NCI-H82 treated with DMSO at 0.1 percent for 48 hours (cell line): ENCODE data around the gene CMIP.
A peak's percentile ranks its signal among the peaks of the same experiment; 100 is the strongest.

Experiments used
- DNase-seq: peaks from one replicate; lab custom pipeline; 2025; ENCODE audit not compliant: unreplicated experiment; lab: John Stamatoyannopoulos, UW

The CMIP gene

GRCh38 chr16:81634380-81635062, 189.9 kb downstream of the CMIP start:
- no peak for DNase-seq

DNA sequence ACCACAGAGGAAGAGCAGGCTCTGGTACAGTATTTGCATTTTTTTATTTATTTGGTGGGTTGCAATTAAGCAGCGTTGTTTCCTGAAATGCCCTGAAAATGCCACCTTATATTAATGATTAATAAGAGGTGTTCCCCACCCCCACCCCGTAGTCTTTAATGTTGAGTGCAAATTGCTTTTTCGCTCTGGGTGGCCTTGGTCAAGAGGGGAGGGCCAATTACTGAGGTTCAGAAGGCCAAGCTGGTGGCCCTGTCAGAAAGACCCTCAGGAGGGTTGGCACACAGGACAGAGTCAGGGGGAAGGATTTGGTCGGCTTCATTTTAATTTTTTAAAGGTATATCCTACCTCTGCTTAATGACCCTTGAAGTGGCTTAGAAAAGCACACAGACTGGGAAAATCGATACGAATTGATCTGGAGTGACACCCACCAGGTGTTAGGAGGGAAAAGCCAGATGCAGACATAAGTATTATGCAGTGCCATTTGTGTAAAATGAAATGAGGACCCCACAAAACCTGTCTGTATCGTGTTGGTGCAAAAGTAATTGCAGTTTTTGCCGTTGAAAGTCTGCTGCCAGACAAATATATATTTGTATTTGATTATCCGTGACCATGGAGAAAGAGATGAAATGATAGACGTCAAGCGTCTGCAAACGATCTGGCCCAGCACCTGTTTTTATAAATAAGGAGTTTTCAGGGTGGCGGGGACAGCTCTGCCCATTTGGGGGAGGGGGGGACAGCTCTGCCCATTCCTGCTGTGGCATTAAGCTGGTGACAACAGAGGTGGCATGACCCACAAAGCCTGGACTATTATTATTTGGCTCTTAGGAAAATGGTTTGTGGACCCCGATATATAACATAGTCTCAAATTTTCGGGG, 190.7 kb downstream of the CMIP start:
- DNase-seq, result no peak

DNA sequence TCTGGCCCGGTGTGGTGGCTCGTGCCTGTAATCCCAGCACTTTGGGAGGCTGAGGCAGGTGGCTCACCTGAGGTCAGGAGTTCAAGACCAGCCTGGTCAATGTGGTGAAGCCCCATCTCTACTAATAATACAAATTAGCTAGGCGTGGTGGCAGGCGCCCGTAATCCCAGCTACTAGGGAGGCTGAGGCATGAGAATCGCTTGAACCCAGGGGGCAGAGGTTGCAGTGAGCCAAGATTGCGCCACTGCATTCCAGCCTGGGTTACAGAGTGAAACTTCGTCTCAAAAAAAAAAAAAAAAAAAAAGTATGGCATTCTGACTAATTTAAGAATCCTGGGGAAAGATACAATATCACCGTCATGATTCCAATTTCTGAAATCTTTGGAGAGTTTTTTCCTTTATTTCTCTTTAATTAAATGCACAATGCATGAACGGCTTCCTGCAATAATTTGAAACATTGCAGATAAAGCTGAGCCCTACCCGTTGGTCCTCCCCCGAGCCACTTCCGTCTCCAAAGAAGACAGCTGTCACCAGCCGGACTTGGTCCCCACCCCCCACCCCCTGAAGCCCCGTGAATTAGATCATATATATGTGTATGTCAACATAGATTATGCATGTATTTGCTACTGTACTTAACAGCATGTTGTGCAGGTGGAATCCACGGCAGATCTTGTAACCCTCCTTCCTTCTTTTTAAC, 191.8 kb downstream of the CMIP start:
- no peak for DNase-seq

- no peak for DNase-seq
Observed at GRCh38 chr16:81637336-81638235, 193.0 kb downstream of the CMIP start.

DNA sequence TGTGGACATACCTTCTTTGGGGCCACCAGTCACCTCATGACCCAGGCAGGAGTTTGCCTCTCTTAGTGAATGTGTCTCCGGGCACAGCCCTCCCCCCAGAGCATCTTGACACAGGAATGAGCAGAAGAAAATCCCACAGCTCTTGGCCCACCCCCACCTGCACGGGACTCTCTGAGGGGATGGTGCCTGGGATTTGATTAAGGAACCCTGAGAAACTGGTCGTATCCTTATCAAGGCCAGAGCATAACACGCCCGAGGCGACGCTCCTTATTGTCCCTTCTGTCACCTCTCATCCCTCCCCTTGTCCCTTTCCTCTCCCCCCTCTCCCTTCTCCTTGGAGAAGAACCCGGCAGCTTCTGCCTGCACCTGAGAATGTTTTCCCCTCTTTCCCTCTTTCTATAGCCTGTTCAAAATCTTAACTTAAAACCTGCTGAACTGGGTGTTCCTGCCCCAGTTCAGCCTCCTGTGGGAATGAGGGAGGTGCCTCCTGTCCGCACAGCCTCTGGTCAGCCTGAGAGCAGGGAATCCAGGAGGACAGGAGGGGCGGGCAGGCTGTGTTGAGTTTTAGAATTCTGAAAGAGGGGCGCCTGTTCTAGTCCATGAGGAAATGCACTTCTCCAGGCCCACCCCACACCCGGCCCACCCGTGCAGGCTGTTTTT, 193.8 kb downstream of the CMIP start:
- DNase-seq, result no peak

DNA sequence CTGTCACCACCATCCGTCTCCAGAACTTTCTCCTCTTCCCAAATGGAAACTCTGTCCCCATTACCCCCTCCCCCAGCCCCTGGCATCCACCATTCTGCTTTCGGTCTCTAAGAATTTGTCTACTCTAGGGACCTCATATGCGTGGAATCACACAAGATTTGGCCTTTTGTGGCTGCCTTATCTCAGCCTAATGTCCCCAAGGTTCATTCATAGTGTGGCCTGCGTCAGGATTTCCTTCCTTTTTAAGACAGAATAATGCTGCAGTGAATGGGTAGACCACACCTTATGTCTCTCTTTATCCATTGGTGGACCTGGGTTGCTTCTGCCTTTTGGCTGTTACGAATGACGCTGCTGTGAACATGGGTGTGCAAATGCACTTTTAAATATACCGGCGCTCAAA, 194.7 kb downstream of the CMIP start:
- no peak for DNase-seq

- no peak for DNase-seq
Observed at GRCh38 chr16:81639931-81640680, 195.5 kb downstream of the CMIP start.

- no peak for DNase-seq
Observed at GRCh38 chr16:81640681-81641070, 196.1 kb downstream of the CMIP start.

DNA sequence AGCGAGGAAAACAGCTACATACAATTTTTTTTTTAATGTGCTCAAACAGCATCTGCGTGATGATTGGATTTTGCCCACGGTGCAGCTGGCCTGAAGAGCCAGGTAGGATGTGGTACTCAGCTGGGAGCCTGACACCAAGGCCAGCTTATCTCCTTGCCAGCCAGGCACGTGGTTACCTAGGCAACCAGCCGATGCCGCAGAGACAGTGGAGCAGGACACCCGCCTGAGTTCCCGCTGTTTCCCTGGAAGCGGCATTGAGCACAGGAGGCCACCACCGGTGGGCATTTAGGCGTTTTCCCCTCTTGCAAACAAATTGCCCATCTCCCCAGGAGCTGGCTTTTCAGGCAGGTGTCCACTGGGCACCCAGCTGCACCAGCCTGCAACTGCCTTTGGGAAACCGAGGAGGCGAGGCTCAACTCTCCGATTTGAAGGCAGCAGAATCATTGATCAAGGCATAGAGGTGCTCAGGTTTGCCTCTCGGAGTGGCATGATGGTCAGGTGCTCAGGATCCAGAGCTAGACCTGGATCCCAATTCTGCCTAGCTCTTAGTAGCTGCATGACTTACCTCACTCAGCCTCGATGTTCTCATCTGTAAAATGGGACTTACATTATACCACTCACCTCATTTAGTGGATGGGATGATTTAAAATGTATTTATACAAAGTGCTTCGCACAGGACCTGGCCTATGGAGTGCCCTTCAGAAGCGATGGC, 196.9 kb downstream of the CMIP start:
- DNase-seq, result no peak

DNA sequence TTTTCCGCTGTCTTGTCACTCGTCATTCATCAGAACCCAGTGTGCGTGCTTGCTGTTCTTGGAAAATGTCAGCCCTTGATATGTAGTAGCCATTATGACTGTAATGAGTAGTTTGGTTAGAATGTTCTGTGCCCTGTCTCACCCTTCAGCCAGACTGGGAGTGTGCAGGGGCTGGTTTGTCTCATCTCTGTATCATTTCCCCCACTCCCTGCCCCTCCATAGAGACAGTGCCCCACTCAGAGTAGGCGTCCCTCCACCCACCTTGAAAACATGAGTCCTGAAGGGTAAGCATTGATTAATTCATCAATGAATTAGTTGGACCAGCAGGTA, 197.5 kb downstream of the CMIP start:
- DNase-seq, result no peak

- DNase-seq, result no peak
Observed at GRCh38 chr16:81642943-81643342, 198.3 kb downstream of the CMIP start.

GRCh38 chr16:81645266-81645694, 200.7 kb downstream of the CMIP start:
- DNase-seq, result no peak

DNA sequence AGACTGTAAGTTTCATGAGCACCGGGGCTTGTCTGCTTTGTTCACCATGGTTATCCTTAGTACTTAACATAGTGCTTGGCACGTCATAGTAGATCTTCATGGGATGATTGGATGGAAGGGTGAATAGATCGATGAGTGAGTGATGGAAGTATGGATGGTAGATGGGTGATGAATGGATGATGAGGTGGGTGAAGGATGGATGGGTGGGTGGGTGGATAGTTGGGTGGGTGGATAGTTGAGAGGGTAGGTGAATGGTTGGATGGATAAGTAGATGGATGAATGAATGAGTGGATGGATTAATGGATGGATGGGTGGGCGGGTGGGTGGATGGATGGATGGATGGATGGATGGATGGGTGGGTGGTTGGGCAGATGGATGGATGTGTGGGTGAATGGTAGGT, 201.3 kb downstream of the CMIP start:
- DNase-seq, result no peak

GRCh38 chr16:81646561-81646960, 202.0 kb downstream of the CMIP start:
- DNase-seq, result no peak

- no peak for DNase-seq
Observed at GRCh38 chr16:81647527-81647926, 202.9 kb downstream of the CMIP start.

GRCh38 chr16:81649561-81650184, 205.1 kb downstream of the CMIP start:
- DNase-seq, result no peak

GRCh38 chr16:81650281-81650680, 205.7 kb downstream of the CMIP start:
- no peak for DNase-seq

- peak; percentile 21 for DNase-seq
Observed at GRCh38 chr16:81650982-81651562, 206.5 kb downstream of the CMIP start.
